Retinal pigment epithelial cell (primary cell): ENCODE results near the gene MAGEA10.

Experiments
- DNase-seq: peaks from one replicate; pipeline ENCODE4 v3.0.0-alpha.2; 2010; ENCODE audit warnings: low read depth
- H3K4me3 ChIP-seq: 2 replicates; pipeline ENCODE4 v1.5.1; 2011; ENCODE audit warnings: mild to moderate bottlenecking, low read length, control low read depth, moderate library complexity
- CTCF ChIP-seq: conservative IDR thresholded peaks from 2 replicates; pipeline ENCODE4 v1.5.1; 2011; ENCODE audit warnings: low read depth, low read length, control low read depth, inconsistent platforms

Gene MAGEA10

GRCh38 chrX:152155766-152156310 lies 17.5 kb upstream of the MAGEA10 start:
- DNase-seq, result no peak

GRCh38 chrX:152154050-152154449 lies 15.7 kb upstream of the MAGEA10 start:
- no peak for TF ChIP-seq CTCF
- H3K4me3 ChIP-seq, result no peak overlapping the region
- no peak for DNase-seq

More at GRCh38 chrX:152155766-152156310, 17.5 kb upstream of the MAGEA10 start:
- no peak for TF ChIP-seq CTCF
- H3K4me3 ChIP-seq, result no peak overlapping the region

GRCh38 chrX:152151256-152151655 lies 12.9 kb upstream of the MAGEA10 start:
- DNase-seq, result no peak
- TF ChIP-seq CTCF, result no peak
- H3K4me3 ChIP-seq, result no peak overlapping the region

GRCh38 chrX:152149648-152150047 lies 11.3 kb upstream of the MAGEA10 start:
- TF ChIP-seq CTCF, result no peak

GRCh38 chrX:152139589-152139988 lies 1.2 kb upstream of the MAGEA10 start:
- TF ChIP-seq CTCF, result no peak

More at GRCh38 chrX:152149648-152150047, 11.3 kb upstream of the MAGEA10 start:
- no peak for DNase-seq
- H3K4me3 ChIP-seq, result no peak overlapping the region

GRCh38 chrX:152137771-152138387 lies 498 bp downstream of the MAGEA10 start:
- H3K4me3 ChIP-seq, result no peak overlapping the region
- no peak for DNase-seq
- TF ChIP-seq CTCF, result no peak

More at GRCh38 chrX:152139589-152139988, 1.2 kb upstream of the MAGEA10 start:
- no peak overlapping the region for H3K4me3 ChIP-seq
- DNase-seq, result no peak

GRCh38 chrX:152136312-152136711 lies 2.1 kb downstream of the MAGEA10 start:
- H3K4me3 ChIP-seq, result no peak overlapping the region
- DNase-seq, result no peak

More at GRCh38 chrX:152136312-152136711, 2.1 kb downstream of the MAGEA10 start:
- no peak for TF ChIP-seq CTCF
